Measurements from ENCODE around the gene MED12.
A peak's percentile ranks its signal among the peaks of the same experiment; 100 is the strongest.
"Not testable (repeated sequence)": the region's sequence is repeated elsewhere in the genome, so short reads cannot be mapped to it uniquely, and the experiment has no call there.

MED12 gene

DNA sequence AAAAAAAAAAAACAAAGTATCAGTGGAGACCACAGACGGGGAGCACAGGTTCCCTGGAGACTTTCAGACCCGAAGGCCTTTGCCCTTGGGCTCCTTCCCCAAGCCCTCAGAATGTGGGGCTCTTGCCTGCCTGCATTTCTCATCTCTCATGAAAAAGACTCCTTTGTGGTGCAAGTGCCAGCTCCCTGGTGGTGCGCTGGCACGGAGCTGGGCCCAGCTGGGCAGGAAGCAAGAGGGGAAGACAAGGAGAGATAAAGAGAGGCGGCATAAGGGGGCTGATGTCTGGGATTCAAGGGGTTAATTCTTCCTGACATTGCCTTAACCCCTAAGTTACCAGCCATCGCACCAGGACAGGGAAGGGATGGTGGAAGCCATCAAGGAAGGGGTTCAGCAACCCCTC, 48.1 kb downstream of the MED12 start:
- DNase-seq, result no peak

DNA sequence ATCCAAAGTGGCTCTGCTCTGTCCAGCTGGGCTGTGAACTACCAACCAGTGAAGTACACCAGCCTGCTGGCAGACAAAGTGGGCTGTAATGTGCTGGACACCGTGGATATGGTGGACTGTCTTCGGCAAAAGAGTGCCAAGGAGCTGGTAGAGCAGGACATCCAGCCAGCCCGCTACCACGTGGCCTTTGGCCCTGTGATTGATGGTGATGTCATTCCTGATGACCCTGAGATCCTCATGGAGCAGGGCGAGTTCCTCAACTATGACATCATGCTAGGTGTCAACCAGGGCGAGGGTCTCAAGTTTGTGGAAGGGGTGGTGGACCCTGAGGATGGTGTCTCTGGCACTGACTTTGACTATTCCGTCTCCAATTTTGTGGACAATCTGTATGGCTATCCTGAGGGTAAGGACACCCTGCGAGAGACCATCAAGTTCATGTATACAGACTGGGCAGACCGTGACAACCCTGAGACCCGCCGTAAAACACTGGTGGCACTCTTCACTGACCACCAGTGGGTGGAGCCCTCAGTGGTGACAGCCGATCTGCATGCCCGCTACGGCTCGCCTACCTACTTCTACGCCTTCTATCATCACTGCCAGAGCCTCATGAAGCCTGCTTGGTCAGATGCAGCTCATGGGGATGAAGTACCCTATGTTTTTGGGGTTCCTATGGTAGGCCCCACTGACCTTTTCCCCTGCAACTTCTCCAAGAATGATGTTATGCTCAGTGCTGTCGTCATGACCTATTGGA, 48.8 kb downstream of the MED12 start:
- DNase-seq, result no peak

DNA sequence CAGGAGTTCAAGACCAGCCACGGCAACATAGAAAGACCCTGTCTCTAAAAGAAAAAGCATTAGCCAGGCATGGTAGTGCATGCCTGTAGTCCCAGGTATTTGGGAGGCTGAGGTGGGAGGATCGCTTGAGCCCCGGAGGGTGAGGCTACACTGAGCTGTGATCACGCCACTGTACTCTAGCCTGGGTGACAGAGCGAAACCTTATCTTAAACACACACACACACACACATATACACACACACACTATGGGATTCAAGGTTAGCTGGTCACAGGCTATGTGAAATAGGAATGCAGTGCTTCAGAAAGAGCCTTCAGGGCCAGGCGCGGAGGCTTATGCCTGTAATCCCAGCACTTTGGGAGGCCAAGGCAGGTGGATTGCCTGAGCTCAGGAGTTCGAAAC, 49.7 kb downstream of the MED12 start:
- DNase-seq, result no peak

DNA sequence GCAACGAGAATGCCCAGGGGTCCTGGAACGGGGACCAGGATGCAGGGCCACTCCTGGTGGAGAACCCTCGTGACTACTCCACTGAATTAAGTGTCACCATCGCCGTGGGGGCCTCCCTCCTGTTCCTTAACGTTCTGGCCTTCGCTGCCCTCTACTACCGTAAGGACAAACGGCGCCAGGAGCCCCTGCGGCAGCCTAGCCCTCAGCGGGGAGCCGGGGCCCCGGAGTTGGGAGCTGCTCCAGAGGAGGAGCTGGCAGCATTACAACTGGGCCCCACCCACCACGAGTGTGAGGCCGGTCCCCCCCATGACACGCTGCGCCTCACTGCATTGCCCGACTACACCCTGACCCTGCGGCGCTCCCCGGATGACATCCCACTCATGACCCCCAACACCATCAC, 51.2 kb downstream of the MED12 start:
- DNase-seq, result no peak

DNA sequence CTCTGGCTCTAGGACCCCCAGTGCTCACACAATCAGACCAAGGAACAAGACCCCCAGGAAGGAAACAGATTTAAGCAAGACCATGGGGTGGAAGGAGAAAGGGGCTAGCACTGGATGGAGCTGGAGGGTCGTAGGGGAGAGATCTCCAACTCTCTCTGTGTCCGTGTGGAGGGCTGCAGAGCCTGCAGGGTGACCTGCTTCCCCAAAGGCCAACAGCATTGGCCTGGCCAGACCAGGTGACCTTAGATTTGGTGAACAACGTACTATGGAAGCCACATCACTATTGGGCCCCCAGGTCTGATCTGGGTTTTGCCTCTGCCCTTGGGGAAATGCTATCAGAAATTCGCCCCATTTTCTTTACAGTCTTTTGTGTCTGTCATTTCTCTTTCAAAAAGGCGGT, 52.3 kb downstream of the MED12 start:
- DNase-seq, result no peak

DNA sequence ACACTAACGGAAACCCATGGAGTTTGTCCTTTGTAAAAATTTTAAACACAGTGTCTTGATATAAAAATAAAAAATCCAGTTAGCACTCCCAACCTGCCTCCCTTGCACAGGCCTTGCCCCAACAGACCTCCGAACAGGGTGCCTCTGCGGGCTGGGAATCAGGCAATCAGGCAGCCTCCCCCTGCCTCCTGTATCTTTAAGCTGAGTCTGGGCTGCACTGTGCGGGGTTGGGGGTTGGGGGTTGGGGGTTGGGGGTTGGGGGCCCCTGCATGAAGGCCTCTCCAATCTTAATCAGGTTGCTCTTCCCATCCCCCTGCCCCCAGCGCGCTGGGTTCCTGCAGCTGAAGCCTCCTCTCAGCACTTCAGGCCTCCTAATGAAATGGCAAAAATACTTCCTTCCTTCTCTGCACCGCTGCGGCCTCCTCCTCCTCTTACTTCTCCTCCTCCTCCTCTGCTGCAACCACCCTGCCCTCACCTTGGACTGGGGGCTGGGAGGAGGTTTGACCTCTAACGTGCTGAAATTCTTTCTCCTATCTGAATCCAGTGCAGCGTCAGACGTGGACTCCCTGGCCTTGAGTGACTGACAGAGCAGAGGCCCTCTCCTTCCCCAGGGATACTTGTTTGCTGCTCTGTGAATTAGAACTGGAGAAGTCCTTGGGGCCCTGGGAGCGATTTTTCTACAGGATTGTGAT, 52.9 kb downstream of the MED12 start:
- no peak for DNase-seq

DNA sequence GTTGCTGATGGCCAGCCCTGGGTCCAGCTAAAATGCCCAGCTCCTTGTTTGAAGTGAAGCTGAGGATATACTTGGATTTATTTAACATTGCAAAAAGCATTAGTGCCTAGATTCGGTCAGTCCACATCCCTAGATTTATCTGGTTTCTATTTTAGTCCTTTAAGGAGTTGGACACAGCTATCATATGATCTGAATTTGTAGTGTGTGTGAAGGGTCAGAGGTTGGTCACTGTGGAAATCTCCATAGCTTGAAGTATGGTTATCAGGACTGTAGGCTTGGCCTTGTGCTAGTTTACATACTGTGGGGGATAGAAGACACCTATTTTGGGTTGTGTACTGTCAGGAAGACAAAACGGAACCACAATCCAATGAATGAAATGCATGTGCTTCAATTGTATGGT, 55.0 kb downstream of the MED12 start:
- DNase-seq, result no peak

DNA sequence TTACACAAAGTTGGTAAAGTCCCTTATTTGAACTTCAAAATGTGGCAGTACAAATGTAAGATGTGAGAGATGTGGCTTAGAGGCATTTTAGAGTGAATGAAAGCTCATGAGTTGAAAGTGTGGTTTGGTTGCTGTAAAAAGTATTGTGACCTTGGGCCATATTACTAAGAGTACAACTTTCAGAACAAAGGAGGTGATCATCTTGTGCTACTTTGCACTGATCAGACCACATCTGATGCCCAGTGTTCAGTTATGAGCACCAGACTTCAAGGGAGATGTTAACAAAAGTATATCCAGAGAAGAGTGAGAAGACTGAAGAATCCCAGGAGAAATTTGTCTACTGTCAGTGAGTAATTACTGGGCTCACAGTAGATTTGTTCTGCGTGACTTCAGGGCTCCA, 56.4 kb downstream of the MED12 start:
- no peak for DNase-seq

DNA sequence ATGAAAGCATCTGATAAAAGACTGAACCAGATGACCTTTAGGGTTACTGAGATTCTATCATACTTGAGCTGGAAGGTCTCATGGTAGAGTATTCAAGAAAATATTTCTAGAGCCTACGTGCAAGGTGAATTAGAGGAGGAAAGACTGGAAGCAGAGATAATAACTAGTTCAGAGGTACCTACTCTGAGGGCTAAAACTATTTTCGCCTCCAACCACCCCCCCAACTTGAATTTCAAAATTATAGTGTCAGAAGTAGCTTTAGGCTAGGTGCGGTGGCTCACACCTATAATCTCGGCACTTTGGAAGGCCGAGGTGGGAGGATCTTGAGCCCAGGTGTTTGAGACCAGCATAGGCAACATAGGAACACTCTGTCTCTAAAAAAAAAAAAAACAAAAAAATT, 57.1 kb downstream of the MED12 start:
- DNase-seq, result no peak

DNA sequence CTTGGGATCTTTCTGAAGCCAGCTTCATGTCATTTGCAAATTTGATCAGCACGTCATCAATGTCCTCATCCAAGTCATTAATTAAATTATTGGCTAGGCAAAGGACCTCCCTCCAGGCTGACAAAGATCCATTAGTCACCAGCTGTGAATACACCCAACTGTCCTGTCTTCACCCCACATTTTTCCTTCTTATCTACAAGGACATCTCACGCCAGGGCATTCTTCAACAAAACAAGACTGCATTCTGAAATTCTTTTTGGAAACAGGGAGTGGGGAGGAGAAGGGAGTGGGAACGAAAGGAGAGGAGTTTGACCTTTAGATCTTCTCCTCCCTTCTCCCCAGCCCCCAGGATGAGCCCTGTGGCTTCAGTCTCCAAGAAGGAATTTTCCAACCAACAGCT, 58.9 kb downstream of the MED12 start:
- DNase-seq, result no peak

DNA sequence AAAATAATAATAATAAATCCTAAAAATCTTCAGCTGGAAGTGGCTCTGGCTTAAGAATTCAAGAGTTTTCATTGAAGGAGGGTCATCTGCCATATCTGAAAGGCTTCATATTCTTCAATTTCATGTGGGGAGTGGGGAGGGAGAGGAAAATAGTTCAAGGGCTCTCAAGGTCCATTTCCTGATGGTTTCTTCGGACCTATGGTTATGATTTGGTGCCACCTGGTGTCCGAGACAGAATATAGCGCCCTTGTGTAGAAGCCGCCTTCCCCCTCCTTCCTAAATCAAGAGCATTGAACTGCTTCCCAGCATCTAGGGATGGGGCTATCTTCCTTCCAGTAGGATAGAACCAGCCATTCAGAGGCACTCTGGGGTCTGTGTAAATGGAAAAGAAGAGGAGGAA, 60.5 kb downstream of the MED12 start:
- no peak for DNase-seq

DNA sequence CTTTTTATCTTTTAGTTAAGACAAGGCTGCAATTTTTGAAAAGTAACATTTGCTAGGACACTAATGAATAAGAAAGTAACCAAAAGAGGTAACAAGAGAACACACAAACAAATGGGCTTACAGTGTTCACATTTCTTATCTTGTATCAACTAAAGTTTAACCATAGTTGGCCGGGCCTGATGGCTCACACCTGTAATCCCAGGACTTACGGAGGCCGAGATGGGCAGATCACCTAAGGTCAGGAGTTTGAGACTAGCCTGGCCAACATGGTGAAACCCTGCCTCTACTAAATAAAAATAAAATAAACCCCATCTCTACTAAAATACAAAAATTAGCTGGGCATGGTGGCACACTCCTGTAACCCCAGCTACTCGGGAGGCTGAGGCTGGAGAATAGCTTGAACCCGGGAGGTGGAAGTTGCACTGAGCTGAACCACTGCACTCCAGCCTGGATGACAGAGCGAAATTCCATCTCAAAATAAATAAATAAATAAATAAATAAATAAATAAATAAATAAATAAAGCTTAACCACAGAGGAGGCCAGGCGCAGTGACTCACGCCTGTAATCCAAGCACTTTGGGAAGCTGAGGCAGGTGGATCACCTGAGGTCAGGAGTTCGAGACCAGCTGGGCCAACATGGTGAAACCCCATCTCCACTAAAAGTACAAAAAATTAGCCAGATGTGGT, 62.3 kb downstream of the MED12 start:
- DNase-seq, result not testable (repeated sequence)

DNA sequence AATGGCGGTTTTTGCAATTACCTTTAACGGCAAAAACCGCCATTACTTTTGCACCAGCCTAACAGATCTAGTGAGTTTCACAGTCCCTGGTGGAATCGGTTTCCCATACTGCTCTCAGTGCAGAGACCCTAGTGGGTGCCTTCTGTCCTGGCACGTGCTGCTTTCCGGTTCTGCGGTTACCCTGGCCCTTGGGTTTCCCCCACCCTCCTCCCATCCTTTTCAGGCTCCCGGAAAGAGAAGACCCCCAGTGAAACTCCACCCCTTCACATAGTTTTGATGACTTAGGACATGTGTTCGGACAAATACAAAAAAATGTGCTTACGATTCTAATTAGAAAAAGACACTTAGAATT, 63.1 kb downstream of the MED12 start:
- DNase-seq, result no peak

DNA sequence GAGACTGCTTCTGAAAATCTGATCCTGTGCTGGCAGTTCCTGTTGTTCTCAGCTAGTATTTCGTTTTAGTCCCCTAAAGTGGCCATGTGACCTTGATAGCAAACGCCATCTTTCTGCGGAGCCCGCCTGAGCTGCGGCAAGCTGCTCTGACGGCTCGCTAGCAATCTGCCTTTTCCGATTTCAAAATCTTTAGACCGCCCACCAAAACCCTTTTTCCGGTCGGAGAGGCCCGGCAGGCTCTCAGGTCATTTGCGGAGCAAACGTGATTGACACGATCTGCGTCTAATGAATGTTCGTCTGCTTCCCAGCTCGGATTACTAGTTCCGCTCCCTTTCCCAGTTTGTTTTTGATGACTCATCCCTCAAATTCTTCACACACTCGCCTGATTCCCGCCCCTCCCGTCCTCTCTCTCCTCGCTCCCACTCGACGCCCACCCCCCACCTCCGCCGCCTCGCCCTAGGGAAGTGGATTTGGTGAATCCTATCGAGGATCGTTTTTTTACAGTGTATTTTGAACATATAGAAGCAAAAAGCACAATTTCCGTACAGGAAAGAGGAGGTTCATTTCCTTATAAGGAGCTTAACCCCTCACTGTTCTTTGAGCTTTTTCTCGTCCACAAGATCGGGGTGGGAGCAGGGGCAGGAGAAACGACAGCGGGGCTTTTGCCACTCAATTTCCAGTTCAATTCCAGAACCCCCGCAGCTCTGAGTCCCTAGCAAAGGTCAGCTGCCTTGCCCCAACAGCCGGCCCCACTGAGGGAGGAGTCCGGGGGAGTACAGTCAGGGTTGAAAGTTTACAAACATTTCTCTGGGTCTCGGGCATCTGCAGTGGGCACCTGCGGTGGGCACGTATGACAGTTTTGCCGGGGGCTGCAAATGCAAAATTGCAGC, 63.8 kb downstream of the MED12 start:
- DNase-seq, result peak; percentile 70 to 81

DNA sequence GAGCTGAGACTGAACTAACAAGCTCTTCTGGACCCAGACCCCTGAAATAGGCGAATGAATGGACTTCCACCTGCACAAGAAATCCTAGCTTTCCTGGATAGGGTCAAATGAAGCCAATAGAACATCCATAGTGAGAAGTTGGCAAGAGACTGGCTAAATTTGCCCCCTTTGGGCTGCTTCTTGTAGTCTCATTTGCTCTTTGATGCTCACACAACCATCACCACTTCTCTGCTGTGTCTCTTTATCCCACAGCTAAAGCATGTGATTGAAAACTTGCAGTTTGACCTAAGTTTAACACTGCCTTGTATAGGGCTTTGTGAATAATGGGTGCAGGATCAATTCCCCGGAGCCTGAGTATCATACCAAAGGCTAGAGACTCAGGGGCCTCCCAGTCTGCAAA, 64.5 kb downstream of the MED12 start:
- DNase-seq, result no peak

DNA sequence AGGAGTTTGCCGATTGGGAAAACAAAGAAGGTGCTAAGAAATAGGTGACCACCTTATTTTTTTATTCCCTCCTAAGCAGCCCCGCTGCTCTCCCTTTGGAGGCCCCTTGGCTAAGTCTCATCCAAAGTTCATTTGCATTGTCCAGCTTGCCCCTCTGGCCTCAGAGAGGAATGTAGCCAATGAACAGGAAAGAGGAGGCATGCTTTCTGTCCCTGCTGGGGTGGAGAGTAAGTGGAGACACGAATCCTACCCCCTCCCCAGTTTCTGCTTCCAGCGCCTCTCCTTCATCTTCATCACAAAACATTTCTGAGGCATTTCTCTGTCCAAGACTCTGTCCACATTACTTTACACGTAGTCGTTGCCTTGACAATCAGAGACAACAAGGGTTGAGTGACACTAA, 64.9 kb downstream of the MED12 start:
- no peak for DNase-seq

DNA sequence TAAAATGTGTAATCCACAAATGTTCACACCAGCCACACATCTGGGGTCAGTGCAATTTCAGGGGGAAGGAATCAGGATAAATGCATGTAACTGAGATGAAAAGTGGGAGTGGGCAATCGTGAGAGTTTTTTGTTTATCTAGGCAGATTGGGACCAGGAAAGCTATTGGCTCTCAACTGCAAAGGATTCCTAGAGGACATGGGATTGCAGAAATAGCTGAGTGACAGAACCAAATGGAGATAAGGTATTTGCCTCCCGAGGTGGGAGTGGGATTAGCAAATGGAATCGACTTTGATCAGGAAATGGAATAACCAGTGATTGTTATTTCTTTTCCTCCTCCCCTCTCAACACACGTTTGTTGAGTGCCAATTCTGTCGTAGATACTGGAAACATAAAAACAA, 65.7 kb downstream of the MED12 start:
- DNase-seq, result no peak

DNA sequence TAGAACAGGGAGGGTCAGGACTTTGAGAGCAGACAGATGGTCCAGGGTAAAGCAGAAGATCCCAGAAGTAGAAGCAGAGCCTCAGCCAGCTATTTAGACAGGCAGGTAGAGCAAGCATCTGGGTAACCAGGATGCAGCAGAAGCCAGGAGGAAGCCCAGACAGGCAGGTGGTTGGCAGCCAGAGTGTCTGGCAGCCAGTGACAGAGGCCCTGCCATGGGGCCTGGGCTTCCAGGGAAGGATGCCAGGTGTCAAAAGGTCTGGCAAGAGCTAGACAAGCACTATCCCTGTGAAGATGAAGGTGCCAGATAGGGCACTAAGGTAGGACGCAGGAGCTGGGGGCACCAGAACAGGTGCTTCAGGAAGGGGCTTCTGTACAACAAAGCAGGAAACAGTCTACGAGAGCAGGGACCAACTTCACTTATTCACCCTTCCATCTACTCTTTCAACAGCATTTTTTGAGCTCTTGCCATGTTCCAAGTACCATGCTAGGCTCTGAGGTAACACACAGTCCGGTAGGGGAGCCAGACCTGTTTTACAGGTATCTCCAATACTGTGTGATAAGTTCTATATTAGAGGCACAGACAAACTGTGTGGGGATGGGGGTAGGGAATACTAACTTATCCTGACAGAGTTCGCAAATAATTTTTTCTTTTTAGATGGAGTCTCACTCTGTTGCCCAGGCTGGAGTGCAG, 66.6 kb downstream of the MED12 start:
- DNase-seq, result no peak

DNA sequence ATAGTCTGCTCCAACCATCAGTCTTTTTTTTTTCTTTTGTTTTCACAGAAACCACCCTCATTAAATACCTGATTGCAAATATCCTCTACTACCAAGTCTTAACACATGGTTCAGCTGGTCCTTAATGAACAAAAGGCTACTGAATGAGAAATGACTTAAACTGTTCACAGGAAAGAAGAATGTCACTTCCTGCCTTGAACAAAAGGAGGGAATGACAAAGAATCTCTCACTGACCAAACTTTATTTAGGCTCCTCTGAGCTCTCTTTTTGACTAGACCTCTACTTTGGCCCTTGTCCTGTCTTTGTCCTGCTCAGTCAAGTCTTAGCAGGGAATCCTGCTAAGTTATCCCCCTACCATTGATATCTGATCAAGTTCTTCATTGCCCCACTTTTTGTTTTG, 72.9 kb downstream of the MED12 start:
- no peak for DNase-seq
